ENCODE measurements around the gene OXNAD1. TPM values are rescaled to one million over a fixed set of nuclear protein-coding genes. Genes with fewer than 3 reads are reported as not detected.

Gene OXNAD1
- total RNA-seq, 1 donor = 9.5 TPM

- no peak for DNase-seq (ENCODE audit: low read depth)
- no peak overlapping the region for H3K4me3 ChIP-seq (ENCODE audit: low read depth, low read length)
- TF ChIP-seq, protein P1, sequence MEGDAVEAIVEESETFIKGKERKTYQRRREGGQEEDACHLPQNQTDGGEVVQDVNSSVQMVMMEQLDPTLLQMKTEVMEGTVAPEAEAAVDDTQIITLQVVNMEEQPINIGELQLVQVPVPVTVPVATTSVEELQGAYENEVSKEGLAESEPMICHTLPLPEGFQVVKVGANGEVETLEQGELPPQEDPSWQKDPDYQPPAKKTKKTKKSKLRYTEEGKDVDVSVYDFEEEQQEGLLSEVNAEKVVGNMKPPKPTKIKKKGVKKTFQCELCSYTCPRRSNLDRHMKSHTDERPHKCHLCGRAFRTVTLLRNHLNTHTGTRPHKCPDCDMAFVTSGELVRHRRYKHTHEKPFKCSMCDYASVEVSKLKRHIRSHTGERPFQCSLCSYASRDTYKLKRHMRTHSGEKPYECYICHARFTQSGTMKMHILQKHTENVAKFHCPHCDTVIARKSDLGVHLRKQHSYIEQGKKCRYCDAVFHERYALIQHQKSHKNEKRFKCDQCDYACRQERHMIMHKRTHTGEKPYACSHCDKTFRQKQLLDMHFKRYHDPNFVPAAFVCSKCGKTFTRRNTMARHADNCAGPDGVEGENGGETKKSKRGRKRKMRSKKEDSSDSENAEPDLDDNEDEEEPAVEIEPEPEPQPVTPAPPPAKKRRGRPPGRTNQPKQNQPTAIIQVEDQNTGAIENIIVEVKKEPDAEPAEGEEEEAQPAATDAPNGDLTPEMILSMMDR (IDR thresholded peaks at IDR 0.05; ENCODE audit: insufficient read depth, low read depth, low read length) = no peak
Observed at GRCh38 chr3:16286161-16286560, 21.1 kb downstream of the OXNAD1 start.

- H3K4me3 ChIP-seq (ENCODE audit: low read depth, low read length) = no peak overlapping the region
- no peak for DNase-seq (ENCODE audit: low read depth)
- TF ChIP-seq, protein P1 (IDR thresholded peaks at IDR 0.05; ENCODE audit: insufficient read depth, low read depth, low read length) = no peak
Observed at GRCh38 chr3:16286751-16287543, 21.9 kb downstream of the OXNAD1 start.

- no peak for DNase-seq (ENCODE audit: low read depth)
- no peak overlapping the region for H3K4me3 ChIP-seq (ENCODE audit: low read depth, low read length)
- TF ChIP-seq, protein P1 (IDR thresholded peaks at IDR 0.05; ENCODE audit: insufficient read depth, low read depth, low read length) = no peak
Observed at GRCh38 chr3:16288664-16289063, 23.7 kb downstream of the OXNAD1 start.

DNA sequence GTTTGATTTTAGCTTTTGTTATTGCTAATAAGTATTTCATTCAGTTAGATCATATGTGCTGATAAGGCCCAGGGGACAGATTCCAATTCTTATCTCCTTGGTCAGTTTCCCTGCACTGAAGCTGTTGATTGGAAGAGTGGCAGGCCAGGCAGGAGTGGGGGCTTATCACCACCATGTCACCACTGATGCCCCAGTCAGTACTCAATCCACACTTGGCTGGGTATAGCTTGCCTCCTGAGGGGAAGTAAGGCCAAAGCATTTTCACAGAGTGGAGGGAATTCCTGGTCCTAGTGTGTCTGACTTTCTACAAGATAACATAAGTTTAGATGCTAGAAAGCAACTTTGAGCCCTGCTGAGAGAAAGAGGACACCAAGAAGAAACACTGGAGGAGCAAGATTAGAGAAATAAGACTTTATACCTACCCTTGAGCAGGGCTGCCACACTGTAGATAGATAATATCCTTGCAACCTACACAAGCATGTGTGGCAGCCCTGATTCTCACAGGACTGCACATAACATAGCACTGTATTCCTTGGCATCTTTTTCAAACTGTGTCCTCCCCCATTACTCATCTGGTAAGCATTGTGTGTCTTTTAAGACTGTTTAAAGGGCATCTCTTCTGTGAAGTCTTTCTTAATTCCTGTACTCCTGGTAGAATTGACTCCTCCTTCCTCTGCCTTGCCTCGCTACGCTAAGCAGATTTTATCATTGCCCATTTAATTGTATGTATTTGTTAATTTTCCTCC is 24.3 kb downstream of the OXNAD1 start:
- TF ChIP-seq, protein P1 (IDR thresholded peaks at IDR 0.05; ENCODE audit: insufficient read depth, low read depth, low read length) = no peak
- DNase-seq (ENCODE audit: low read depth) = no peak

DNA sequence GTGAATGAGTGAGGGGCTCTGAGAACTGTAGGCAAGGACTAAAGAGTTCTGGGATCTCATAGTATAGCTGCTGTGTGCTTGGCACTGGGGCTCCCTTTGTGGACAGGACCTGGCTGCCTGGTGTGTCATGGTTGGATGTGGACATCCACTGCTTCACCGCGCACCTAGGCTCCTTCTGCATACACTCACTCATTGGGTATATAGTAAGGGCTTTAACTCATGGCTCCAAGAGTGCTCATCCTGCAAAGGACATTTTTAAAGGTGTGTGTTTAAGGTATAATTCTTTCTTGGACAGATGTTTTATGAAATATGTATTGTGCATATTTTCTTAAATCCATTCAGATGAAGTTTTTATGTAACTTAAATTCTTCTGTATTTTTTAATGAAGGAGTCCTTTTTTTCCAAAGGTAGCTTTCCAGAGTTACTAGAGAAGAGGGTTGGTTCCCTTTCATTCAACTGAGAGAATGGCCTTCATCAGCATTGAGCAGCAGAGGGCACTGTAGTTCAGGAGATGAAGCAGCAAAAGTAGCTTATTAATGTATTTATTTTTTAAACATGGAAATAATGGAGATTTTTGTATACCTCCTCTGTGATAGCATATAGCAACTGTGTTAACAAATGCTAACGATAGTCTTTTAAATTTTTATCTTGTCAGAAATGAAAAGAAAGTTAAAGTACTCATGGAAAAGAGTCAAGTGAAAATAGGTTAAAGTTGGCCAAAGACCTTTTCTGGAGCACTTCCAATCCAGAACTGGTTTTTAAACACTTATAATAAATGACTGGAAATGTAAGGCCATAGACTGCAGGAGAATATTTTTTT is 25.2 kb downstream of the OXNAD1 start:
- TF ChIP-seq, protein P1 (IDR thresholded peaks at IDR 0.05; ENCODE audit: insufficient read depth, low read depth, low read length) = peak; percentile 81
- H3K4me3 ChIP-seq (ENCODE audit: low read depth, low read length) = no peak overlapping the region
- DNase-seq (ENCODE audit: low read depth) = peak; percentile 73

More for the DNA sequence above, 24.3 kb downstream of the OXNAD1 start:
- no peak overlapping the region for H3K4me3 ChIP-seq (ENCODE audit: low read depth, low read length)

GRCh38 chr3:16290827-16291196 is 25.8 kb downstream of the OXNAD1 start:
- TF ChIP-seq, protein P1 (IDR thresholded peaks at IDR 0.05; ENCODE audit: insufficient read depth, low read depth, low read length) = no peak
- no peak overlapping the region for H3K4me3 ChIP-seq (ENCODE audit: low read depth, low read length)
- peak; percentile 73 for DNase-seq (ENCODE audit: low read depth)
